ENCODE data around the gene THAP5. TPM values are rescaled to one million over a fixed set of nuclear protein-coding genes. Genes with fewer than 3 reads are reported as not detected.

THAP5 gene
- polyA plus RNA-seq, 3 donors = 3.0 to 10.7 (median 9.9) TPM

DNA sequence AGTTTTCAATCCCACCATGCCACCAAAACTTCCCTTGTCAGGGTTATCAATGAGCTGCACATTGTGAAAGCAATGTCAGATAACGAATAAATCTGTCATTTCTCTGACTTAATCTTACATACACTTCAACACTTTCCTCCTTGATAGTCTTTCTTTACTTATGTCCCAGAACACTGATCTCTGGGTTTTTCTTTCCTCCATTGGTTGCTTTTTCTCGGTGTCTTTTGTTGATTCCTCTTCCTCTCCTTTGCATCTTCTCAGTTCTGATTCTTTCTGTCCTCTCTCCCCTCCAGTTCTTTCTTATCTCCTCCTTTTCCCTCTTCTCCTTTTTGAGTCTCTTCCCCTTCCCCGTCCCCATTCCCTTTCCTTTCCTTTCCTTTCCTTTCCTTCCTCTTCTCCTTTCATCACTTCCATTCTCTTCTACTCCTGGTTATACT lies 16.8 kb upstream of the THAP5 start:
- H3K36me3 Mint-ChIP-seq = no peaks in the 10 kb centered on the region
- H3K36me3 ChIP-seq (replicated peaks in 1 of 2; ENCODE audit: control insufficient read depth in 1 of 2, insufficient read depth in 2 of 2, low read length in 2 of 2) = no peaks in the 10 kb centered on the region
- no peaks in the 10 kb centered on the region for H3K27me3 ChIP-seq (ENCODE audit: control insufficient read depth in 2 of 2, insufficient read depth in 2 of 2, low read length in 2 of 2)
- peaks cover 0 to 3% (median 0%) of the 10 kb centered on the region in 7 donors for H3K9me3 Mint-ChIP-seq
- no peak overlapping the region for H3K9ac ChIP-seq (ENCODE audit: insufficient read depth, low read length, poor library complexity, severe bottlenecking)
- TF ChIP-seq CTCF (IDR thresholded peaks at IDR 0.05) = no peak
- no peak overlapping the region for H2AFZ ChIP-seq (ENCODE audit: insufficient read depth, low read depth, low read length, poor library complexity, severe bottlenecking)
- no peaks in the 10 kb centered on the region for H3K4me1 ChIP-seq (ENCODE audit: control insufficient read depth in 1 of 2, insufficient read depth in 2 of 2, low read length in 2 of 2)
- H3K27ac Mint-ChIP-seq = no peak overlapping the region
- intact Hi-C loops (cut with micrococcal nuclease) = no loop called here
- H3K4me1 Mint-ChIP-seq = no peaks in the 10 kb centered on the region
- 33% methylated on average over 2 of the region's 3 CpGs for WGBS (ENCODE audit: insufficient coverage)
- H3K9me3 ChIP-seq (replicated peaks in 1 of 2; ENCODE audit: control insufficient read depth in 1 of 2, insufficient read depth in 1 of 2, low read length in 2 of 2) = no peaks in the 10 kb centered on the region
- H3K27me3 Mint-ChIP-seq (ENCODE audit: low read depth in 3 of 3) = peaks cover 0 to 6% (median 0%) of the 10 kb centered on the region in 3 donors
- no peaks in the 10 kb centered on the region for H3K79me2 ChIP-seq (ENCODE audit: insufficient read depth, low read length)
- H3K4me3 ChIP-seq (replicated peaks in 1 of 3; ENCODE audit: low read depth in 2 of 3, low read length in 3 of 3) = no peak overlapping the region
- DNase-seq = no peak
- H3K27ac ChIP-seq (ENCODE audit: low read depth in 1 of 2, low read length in 2 of 2) = no peak overlapping the region
- H3K4me3 Mint-ChIP-seq = peak overlapping the region in 1 of 2 donors; percentile 27
- H3K4me2 ChIP-seq (replicated peaks; ENCODE audit: extremely low read depth, low read length, poor library complexity, severe bottlenecking) = no peak overlapping the region
- no peaks in the 10 kb centered on the region for H4K20me1 ChIP-seq (ENCODE audit: insufficient read depth, low read length)

DNA sequence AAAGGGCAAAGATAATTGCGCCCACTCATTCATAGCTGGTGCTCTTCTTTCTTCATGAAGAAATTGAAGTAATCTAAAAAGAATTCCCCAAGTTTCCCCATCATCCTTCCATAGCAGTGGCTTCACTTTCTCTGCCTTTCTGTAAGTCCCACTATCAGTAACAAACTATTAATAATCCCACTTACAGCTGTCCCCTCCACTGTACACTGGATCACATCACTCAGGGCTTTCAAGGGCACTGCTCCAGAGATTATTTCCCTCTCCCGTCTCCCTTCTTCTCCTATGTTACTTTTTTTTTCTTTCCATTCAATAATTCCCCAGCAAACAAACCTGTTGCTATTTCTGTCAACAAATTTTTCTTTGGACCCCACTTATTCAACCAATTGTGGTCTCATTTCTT lies 16.3 kb upstream of the THAP5 start:
- Mint-ChIP-seq H3K27ac (peak overlapping the region in 1 of 7 donors; percentile 46), H3K4me3 (no peak overlapping the region), H3K4me1 (no peaks in the 10 kb centered on the region), H3K36me3 (no peaks in the 10 kb centered on the region), H3K27me3 (ENCODE audit: low read depth in 3 of 3) (peaks cover 0 to 6% (median 0%) of the 10 kb centered on the region in 3 donors), H3K9me3 (peaks cover 0 to 3% (median 0%) of the 10 kb centered on the region in 7 donors)
- Histone ChIP-seq H3K9ac (ENCODE audit: insufficient read depth, low read length, poor library complexity, severe bottlenecking) (no peak overlapping the region), H3K36me3 (replicated peaks in 1 of 2; ENCODE audit: control insufficient read depth in 1 of 2, insufficient read depth in 2 of 2, low read length in 2 of 2) (no peaks in the 10 kb centered on the region), H3K27ac (ENCODE audit: low read depth in 1 of 2, low read length in 2 of 2) (no peak overlapping the region), H3K4me1 (ENCODE audit: control insufficient read depth in 1 of 2, insufficient read depth in 2 of 2, low read length in 2 of 2) (no peaks in the 10 kb centered on the region), H2AFZ (ENCODE audit: insufficient read depth, low read depth, low read length, poor library complexity, severe bottlenecking) (no peak overlapping the region), H3K4me2 (replicated peaks; ENCODE audit: extremely low read depth, low read length, poor library complexity, severe bottlenecking) (no peak overlapping the region), H3K9me3 (replicated peaks in 1 of 2; ENCODE audit: control insufficient read depth in 1 of 2, insufficient read depth in 1 of 2, low read length in 2 of 2) (no peaks in the 10 kb centered on the region), H3K4me3 (replicated peaks in 1 of 3; ENCODE audit: low read depth in 2 of 3, low read length in 3 of 3) (no peak overlapping the region), H3K27me3 (ENCODE audit: control insufficient read depth in 2 of 2, insufficient read depth in 2 of 2, low read length in 2 of 2) (no peaks in the 10 kb centered on the region), H3K79me2 (ENCODE audit: insufficient read depth, low read length) (no peaks in the 10 kb centered on the region), H4K20me1 (ENCODE audit: insufficient read depth, low read length) (no peaks in the 10 kb centered on the region)
- DNase-seq = no peak
- intact Hi-C loops (cut with micrococcal nuclease) = no loop called here
- no peak for TF ChIP-seq CTCF (IDR thresholded peaks at IDR 0.05)
- WGBS (ENCODE audit: insufficient coverage) = 96% methylated on average over 2 of the region's 2 CpGs

Measured in CD14-positive monocyte (primary cell).